ENCODE data around the gene DENND1B.
"Not testable (repeated sequence)": the region's sequence is repeated elsewhere in the genome, so short reads cannot be mapped to it uniquely, and the experiment has no call there.

Gene DENND1B

GRCh38 chr1:197743578-197743977, 31.7 kb downstream of the DENND1B start:
- DNase-seq = no peak

GRCh38 chr1:197740992-197741391, 34.3 kb downstream of the DENND1B start:
- DNase-seq = no peak

GRCh38 chr1:197738927-197739326, 36.4 kb downstream of the DENND1B start:
- DNase-seq = no peak

GRCh38 chr1:197737916-197738315, 37.4 kb downstream of the DENND1B start:
- no peak for DNase-seq

GRCh38 chr1:197736685-197737084, 38.6 kb downstream of the DENND1B start:
- no peak for DNase-seq

- DNase-seq = no peak
Observed at GRCh38 chr1:197735461-197735860, 39.8 kb downstream of the DENND1B start.

- no peak for DNase-seq
Observed at GRCh38 chr1:197733324-197733723, 42.0 kb downstream of the DENND1B start.

- no peak for DNase-seq
Observed at GRCh38 chr1:197732187-197732586, 43.1 kb downstream of the DENND1B start.

- DNase-seq = no peak
Observed at GRCh38 chr1:197731449-197731848, 43.8 kb downstream of the DENND1B start.

GRCh38 chr1:197725976-197726375, 49.3 kb downstream of the DENND1B start:
- DNase-seq = no peak

GRCh38 chr1:197725044-197725443, 50.2 kb downstream of the DENND1B start:
- no peak for DNase-seq

- DNase-seq = no peak
Observed at GRCh38 chr1:197715806-197716205, 59.5 kb downstream of the DENND1B start.

- no peak for DNase-seq
Observed at GRCh38 chr1:197706601-197707000, 68.7 kb downstream of the DENND1B start.

- no peak for DNase-seq
Observed at GRCh38 chr1:197705941-197706340, 69.3 kb downstream of the DENND1B start.

- DNase-seq = not testable (repeated sequence)
Observed at GRCh38 chr1:197700688-197701087, 74.6 kb downstream of the DENND1B start.

GRCh38 chr1:197696372-197696771, 78.9 kb downstream of the DENND1B start:
- no peak for DNase-seq

GRCh38 chr1:197695961-197696360, 79.3 kb downstream of the DENND1B start:
- DNase-seq = no peak

- DNase-seq = no peak
Observed at GRCh38 chr1:197692965-197693364, 82.3 kb downstream of the DENND1B start.

GRCh38 chr1:197691816-197692215, 83.5 kb downstream of the DENND1B start:
- DNase-seq = no peak

- DNase-seq = no peak
Observed at GRCh38 chr1:197690074-197690473, 85.2 kb downstream of the DENND1B start.

GRCh38 chr1:197688233-197688632, 87.0 kb downstream of the DENND1B start:
- DNase-seq = no peak

- no peak for DNase-seq
Observed at GRCh38 chr1:197686702-197687355, 88.5 kb downstream of the DENND1B start.

GRCh38 chr1:197686231-197686630, 89.0 kb downstream of the DENND1B start:
- DNase-seq = no peak

- no peak for DNase-seq
Observed at GRCh38 chr1:197685785-197686184, 89.5 kb downstream of the DENND1B start.

GRCh38 chr1:197683895-197684553, 91.3 kb downstream of the DENND1B start:
- DNase-seq = no peak

All from GOT3 (cell line).